OCI-LY1 (cell line): ENCODE data around the gene PRKCE.

ENCODE experiments used
- CTCF ChIP-seq: fragments of 200-600 bp; sonication (generic), shearing (Covaris generic); IDR thresholded peaks from 2 replicates; pipeline ENCODE4 v1.5.1; 2017; ENCODE audit warnings: mild to moderate bottlenecking, antibody characterized with exemption, low read length, moderate library complexity, mixed read lengths
- EZH2 ChIP-seq: fragments of 200-600 bp; sonication (generic), shearing (Covaris generic); IDR thresholded peaks from 2 replicates; pipeline ENCODE4 v1.8.0; 2017; ENCODE audit warnings: borderline replicate concordance, mixed run types, mild to moderate bottlenecking, antibody characterized with exemption, low read length, moderate library complexity, mixed read lengths

DNA sequence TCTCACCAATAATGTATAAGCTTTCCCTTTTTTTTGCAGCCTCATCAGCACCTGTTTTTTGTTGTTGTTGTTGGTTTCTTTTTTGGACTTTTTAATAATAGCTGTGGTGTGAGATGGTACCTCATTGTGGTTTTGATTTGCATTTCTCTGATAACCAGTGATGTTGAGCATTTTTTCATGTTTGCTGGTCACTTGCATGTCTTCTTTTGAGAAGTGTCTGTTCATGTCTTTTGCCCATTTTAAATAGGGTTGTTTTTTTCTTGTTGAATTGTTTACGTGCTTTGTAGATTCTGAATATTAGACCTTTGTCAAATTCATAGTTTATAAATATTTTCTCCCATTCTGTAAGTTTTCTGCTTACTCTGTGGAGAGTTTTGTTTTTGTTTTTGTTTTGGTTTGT, 557.3 kb downstream of the PRKCE start:
- TF ChIP-seq CTCF (no peak), EZH2 (no peak)
